HG03439 (cell line): ENCODE measurements around the gene TOGARAM2.

Source experiments
- ATAC-seq: cut with Tn5 transposase; IDR thresholded peaks from one replicate; pipeline ENCODE4 v1.9.1; 2021; ENCODE audit warnings: mild to moderate bottlenecking, moderate library complexity; ENCODE audit not compliant: unreplicated experiment

TOGARAM2 gene

DNA sequence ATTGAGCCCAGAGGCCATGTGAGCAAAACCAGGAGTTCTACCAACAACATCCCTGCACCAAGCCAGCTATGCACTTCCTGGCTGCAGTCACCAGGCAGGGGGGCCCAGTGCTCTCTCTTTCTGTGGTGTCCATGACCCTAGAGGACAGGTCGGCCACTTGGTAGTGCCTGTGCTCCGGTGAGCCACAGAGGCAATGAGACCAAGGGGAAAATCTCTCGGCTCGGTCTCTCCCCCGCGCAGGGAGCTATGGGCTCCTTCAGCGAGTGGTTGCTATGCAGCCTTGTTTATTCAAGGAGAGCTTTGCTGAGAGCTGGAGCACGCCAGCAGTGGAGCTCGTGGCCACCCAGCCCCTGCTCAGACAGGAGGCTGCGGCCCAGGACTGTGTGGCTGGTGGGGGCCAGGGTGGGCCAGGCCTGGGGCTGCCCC lies at the start of gene TOGARAM2:
TOGARAM2 (plus strand) TSS at position 283 of the 426 bp plus-strand sequence. CDS start 13,537 bp downstream, outside the sequence.
- ATAC-seq = no peak

DNA sequence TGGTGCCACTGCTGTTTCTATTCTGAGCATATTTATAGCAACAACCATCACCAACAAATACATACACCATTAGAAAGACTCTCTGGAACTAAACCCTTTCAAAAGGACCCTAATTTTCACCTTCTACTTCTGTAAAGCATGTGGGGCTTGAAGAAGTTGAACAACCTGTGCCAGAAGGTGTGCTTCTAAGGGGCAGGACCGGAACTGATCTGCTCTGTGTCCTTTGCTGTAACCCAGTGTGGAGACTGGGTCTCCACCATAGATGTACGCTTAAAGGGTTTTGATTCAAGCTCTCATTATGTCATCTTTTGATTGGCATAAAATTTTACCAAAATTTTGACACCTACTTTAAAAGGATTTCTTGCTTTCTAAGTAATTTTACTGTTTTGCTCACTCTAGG lies 46.3 kb upstream of the TOGARAM2 start:
- ATAC-seq = no peak

DNA sequence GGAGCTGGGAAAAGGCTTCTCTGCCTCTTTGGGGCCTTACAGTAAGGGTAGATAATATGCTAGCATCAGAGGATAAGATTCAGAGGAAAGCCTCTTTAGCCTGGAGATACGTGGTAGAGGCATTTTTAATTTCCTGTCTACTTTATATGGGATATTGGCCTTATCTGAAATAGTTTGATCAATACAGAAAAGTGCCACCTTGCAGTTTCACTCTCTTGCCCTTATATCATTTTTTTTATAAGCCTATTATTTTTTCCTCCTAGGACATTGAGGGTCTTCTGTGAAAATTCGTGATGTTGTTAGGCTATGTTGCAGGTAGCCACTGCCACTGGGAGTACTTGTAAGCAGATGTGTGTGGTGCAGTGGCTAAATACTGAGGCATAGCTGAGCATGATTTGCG lies 40.1 kb upstream of the TOGARAM2 start:
- ATAC-seq = no peak

DNA sequence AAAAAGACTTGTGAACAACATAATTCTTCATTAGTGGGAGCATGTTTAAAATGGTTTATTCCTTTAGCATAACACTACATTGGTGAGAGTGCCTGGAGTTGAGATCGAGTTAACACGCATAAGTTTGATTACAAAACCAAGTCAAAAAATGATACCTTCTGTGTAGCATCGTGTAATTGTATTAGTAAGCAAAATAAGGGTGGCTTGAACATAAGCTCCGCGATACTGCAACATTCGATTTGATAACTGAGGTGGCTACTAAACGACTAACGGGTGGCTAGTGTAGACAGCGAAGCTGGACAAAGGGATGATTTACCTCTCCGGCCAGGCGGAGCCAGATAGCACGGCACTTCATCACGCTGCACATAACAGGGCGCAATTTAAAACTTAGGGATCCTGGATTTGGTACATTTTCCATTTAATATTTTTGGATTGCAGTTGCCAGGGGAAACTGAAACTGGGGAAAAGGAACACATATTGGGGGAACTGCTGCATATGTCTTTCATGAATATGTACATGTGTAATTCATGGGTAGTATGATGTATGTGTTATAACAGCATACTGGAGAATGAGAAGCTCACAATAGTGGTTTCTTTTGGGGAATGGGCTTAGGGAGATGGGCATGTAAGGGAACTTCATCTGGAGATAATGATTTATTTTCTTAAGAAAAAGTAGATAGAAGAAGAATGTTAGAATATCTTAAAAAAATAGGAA lies 36.4 kb upstream of the TOGARAM2 start:
- no peak for ATAC-seq

DNA sequence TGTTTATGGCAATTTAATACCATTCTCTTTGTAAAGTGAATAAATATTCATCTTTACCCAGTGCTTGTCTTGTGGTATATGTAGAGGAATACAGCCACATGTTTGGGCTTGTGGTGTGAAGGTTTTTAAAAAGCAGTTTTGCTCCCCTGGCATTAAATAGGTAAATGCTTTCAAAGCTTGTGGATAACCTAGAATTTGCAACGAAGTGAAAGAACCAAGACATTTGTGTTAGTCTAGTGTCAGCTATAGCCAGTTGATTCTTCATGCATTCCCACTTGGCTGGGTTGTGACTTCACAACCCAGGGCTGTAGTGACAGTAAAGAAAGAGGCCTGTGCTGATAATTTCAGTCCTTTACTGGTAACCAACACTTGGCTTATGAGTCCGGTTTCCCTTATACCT lies 32.9 kb upstream of the TOGARAM2 start:
- no peak for ATAC-seq

DNA sequence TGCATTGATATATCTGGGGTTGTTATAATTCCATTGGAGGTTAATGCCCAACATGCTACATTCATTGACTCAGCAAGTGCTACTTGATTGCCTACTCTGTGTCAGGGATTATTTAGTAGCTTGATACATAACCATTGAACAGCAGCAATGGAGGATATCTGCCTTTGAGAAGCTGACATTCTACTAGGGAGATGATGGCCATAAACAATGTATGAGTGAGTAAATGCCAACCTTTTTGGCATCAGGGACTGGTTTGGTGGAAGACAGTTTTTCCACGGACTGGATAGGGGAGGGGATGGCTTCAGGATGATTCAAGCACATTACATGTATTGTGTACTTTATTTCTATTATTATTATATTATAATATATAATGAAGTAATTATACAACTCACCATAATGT lies 31.9 kb upstream of the TOGARAM2 start:
- ATAC-seq = no peak

DNA sequence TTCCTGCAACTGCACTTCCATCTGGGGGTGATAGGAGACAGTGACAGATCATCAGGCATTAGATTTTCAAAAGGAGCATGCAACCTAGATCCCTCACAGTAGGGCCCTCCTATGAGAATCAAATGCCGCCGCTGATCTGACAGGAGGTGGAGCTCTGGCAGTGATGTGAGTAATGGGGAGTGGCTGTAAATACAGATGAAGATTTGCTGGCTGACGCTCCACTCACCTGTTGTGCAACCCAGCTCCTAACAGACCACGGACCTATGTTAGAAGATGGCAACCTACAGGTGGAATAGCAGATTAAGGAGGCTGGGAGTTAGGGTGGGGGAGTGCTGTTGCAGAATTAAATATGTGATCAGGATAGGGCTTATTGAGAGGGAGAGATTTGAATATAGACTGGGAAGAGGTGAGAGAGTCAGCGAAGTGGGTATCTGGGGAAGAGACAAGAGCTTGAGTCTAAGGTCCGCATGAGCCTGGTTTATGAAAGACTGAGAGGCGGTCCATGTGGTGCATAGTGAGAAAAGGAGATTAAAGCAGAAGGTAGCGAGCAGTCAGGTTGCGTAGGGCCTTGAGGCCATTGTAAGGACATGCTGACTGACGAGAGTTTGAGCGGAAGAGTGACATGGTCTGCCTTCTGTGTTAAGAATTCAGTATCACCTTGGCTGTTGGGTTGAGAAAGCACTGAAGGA lies 31.3 kb upstream of the TOGARAM2 start:
- ATAC-seq = no peak

DNA sequence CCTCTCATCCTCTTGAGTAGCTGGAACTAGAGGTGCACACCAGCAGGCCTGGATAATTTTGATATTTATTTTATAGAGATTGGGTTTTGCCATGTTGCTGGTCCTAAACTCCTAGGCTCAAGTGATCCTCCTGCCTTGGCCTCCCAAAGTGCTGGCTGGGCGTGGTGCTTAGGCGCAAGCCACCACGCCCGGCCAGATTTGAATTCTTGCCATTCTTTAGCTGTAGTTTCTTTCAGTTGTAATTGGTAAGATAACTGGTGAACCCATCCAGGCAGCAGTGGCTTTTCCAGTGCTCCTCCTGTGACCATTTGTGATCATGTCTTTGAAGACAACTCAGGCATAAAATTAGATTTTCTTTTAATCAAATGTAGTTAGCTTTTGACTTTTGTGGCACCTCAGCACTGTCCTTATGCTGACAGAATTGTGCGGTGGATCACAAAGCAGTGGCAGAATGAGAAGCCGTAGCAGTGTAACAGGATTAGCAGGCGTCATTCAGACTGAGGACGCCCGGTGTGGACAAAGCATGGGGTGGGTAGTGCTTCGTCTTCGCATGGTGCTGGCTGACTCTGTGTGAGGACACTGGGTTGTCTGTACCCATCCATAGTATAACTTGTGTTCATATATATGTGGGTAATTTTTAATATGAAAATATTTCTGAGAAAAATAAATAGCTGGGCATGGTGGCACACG lies 30.0 kb upstream of the TOGARAM2 start:
- no peak for ATAC-seq

DNA sequence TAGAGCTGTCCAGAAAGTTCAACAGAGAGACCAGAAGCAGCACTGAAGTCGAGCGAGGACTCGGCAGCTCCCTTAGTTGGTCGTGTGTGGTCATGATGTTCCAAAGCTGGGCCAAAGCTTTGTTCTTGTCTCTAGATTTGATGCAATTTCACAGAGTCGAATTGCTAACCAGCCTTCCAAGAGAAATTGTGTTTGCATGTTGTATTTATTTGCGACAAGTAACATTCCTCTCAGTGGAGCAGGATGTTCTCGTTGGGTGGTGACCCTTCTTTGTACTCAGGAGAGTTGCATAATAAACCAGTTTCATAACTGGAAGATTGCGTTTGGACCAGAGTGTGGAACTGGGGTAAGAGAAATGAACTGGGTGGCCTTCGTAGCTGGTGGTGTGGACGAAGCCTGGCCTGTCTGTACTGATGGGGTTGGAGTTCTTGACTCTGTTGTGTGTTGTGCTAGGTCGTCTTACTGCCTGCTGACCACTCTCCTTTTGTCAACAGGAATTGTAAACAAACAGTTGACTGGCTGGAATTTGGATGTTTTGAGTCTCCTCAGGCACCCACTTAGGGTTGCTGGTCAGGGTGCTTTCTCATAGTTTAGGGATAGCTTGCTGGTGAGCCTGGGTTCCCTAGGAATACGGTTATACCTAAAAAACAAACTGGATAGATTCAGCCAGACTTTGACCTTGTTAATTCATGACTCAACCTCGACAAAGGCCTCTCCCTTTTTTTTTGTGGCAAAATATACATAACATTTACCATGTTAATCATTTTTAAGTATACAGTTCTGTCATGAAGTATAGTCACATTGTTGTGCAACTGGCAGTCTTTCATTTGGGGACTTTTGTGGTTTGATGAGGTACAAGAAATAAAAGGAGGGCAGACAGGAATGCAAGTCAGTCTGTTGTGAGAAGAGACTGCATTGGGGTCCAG lies 28.9 kb upstream of the TOGARAM2 start:
- no peak for ATAC-seq

DNA sequence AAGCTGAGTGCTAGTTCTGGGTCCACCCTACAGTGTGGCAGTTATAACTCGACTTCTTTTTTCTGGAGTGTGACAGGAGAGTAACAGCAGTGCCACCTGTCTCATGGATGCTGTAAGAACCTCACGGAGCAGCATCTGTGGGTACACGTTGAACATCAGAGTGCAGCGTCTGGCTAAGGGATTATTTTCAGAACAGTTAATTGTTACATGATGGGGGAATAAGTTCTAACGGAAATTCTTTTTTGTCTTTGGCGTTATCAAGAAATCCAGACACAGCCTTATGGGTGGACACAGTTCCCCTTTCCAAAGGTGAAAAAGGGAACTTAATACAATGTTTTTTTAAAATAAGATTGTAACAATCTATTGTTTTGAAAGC lies 28.3 kb upstream of the TOGARAM2 start:
- ATAC-seq = no peak

DNA sequence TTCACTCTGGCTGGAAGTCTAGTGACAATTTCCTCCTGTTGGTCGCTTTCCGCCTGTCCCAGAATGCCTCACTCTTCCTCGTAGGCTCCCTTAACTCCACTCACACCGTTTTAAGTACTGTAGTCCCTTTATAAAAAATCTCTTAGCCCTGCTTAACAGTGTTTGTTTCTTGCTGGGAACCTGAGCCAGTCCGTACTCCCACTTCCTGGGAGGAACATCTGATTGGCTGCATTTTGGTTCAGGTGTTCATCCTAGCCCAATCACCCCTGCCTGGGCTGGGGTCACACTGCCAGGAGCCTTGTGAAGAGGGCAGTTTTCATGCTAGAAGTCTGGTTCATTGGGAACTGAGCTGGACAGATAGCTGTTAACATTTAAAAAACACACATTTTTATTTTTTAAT lies 25.6 kb upstream of the TOGARAM2 start:
- no peak for ATAC-seq

DNA sequence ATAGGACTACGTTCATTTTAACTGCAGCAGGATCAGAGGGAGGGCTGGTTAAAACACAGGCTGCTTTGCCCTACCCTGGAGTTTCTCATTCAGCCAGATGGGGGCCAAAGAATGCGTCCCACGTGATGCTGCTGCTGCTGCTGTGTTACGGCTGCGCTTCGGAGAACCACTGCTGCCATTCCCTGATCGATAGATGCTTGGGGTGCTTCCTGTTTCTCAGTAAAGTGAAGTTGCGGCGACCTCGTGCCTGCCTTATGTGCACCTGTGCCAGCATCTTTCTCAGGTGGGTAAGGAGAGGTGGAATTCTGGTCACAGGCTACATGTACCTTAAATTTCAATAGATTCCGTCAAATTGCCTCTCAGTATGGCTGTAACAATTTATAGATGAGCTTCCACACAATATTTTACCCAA lies 24.7 kb upstream of the TOGARAM2 start:
- ATAC-seq = no peak

DNA sequence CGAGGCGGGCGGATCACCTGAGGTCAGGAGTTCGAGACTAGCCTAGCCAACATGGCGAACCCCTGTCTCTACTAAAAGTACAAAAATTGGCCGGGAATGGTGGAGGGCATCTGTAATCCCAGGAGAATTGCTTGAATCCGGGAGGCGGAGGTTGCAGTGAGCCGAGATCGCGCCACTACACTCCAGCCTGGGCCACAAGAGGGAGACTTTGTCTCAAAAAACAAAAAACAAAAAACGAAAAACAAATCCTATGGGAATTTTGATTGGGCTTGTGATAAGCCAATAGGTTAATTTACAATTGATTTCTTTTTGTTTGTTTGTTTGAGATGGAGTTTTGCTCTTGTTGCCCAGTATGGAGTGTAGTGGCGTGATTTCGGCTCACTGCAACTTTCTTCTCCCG lies 24.2 kb upstream of the TOGARAM2 start:
- no peak for ATAC-seq

DNA sequence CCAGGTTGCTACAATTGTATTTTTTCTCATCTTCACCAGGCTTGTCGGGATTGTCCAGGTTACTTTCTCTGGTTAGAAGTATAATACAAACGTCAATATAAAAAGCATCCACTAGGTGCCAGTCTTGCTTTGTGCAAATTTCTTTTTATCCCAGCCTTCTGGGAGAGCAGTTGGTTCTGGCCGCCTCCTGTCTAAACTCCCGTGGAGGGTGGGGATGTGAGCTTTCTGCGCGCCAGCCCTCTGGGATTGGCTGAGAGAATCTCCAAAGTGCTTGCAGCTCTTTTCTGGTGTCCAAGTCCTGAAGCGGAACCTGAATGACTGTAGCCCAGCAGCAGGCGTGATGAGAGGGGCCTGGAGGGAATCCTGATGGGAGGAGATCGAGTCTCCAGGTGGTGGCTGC lies 22.4 kb upstream of the TOGARAM2 start:
- no peak for ATAC-seq

DNA sequence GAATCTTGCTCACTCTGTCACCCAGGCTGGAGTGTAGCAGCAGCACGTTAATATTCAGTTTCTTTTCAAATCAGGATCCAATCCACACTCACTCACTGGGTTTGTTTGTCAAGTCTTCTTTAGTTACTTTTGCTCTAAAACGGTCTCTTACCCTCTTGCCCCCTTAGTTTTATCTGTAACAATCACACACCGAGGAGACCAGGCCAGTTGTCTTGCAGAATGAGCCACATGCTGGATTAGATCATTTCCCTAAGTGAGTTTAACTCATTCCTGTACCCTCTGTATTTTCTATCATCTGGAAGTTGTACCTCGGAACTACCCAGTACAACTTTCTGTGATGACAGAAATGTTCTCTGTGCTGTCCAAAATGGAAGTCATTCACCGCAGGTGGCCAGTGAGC lies 20.7 kb upstream of the TOGARAM2 start:
- no peak for ATAC-seq

DNA sequence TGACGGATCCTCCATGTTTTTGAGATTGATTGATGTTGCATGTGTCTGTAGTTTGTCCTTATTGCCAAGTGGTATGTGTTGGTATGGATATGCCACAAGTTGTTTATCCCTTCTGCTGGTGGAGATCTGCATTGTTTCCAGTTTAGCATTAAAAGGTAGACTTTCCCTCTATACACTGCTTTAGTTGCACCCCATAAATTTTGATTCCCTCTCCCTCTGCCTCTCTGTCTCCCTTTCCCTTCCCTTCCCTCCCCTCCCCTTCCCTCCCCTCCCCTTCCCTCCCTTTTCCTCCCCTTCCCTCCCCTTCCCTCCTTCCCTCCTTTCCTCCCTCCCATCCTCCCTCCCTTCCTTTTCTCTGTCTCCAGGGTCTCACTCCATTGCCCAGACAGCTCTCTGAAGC lies 18.6 kb upstream of the TOGARAM2 start:
- ATAC-seq = no peak

DNA sequence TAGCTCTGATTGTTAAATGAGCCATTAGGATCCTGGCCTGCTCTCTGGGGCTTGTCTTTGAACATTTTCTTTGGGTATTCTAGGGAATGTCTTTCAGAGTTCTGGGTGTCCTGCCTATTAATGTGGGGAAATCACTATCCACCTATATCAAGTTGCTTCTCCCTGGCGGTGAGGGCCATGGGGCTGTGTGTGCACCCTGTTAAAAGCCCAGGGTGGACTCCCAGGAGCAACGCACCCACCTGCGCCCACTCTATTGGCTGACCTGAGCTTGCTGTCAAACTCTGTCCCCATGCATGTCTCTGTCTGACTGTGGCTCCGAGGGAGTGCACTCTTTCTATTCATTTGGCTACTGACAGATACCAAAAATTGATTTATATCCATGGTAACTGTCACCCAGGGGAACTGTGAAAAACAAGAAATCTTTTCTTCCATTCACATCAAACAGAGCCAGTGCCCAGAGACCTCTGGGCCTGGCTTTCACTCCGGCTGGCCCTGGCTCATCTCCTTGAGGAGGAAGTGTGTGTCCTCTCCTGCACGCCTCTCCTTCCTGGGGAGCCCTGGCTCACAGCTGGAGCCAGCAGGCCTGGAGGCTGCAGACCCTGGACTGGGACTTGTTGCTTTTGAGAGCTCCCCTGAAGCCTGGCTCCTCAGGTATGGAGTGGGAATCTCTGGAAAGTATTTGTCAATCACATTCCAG lies 10.5 kb upstream of the TOGARAM2 start:
- ATAC-seq = no peak

DNA sequence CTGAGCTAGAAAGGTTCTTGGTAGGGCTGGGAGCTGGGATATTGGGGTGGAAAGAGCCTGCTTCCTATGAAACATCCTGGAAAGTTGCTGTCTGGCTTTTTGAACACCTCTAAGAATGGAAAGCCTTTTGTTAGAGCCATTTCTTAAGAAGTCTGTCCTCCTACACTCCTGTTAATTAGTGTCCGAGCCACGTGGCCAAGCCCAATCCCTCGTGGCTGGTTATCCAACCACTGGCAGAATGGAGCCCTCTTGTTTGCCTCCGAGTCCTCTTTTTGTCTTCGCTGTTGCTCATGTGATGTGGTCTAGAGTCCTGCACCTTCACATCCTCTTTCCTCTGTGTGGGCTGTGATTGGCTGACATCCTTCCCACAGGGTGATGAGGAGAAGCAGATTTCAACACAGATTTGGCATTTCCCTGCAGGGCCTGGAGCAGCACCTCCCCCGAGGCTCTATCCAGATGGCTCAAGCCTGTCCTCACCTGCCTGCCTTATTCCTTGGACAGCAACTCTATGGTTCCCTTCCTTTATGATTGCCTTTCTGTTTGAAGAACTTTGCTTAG lies 8.2 kb upstream of the TOGARAM2 start:
- ATAC-seq = no peak

DNA sequence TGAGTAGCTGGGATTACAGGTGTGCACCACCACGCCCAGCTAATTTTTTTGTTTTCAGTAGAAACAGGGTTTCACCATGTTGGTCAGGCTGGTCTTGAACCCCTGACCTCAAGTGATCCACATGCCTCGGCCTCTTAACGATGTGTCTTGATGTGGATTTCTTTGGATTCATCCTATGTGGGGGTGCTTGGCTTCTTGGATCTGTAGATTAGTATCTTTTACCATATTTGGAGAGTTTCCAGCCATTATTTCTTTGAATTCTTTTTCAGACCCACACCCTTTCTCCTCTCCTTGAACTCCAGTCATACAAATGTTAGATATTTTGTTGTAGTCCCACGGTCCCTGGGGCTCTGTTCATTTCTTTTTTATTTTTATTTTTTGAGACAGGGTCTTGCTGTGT lies 6.8 kb upstream of the TOGARAM2 start:
- no peak for ATAC-seq

DNA sequence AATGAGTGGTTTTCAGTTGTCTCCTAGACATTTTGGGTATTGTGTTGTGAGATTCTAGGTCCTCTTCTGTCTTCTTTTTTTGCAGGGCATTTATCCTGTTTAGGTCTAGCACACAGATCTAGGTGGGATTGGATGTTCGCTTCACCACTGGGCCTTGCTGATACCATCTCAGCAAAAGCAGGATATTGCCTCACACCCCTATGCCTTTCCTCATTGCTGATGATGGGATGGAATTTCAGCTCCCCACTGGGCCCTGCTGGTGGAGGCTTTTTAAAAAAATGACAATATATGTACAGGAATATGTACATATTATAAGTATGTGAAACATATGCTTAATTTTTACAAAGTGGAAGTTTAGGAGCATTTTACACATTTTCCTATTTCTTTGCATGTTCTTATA lies 5.4 kb upstream of the TOGARAM2 start:
- no peak for ATAC-seq
